Activated naive CD4-positive, alpha-beta T cell treated with anti-CD3 and anti-CD28 coated beads, Interleukin-2, amount 10 ng/mL, durations not matched to agents 7 days and 5 days (primary cell): ENCODE results near the gene EIF5.

Experiments
- CTCF ChIA-PET: fragments of 350-600 bp; sonication (Branson Sonifier 250); formaldehyde crosslinking; loops from one replicate; lab custom pipeline; 2021; ENCODE audit warnings: antibody characterized with exemption; lab: Charles Lee
- DNase-seq: peaks from one replicate; pipeline ENCODE4 v3.0.0-alpha.2; 2020
- H3K27ac Mint-ChIP-seq: one replicate; pipeline ENCODE4 v1.8.0; 2021; ENCODE audit warnings: mild to moderate bottlenecking, moderate library complexity, mixed read lengths
- H3K27me3 Mint-ChIP-seq: one replicate; pipeline ENCODE4 v1.8.0; 2021; ENCODE audit warnings: mild to moderate bottlenecking, mixed read lengths
- H3K36me3 Mint-ChIP-seq: one replicate; pipeline ENCODE4 v1.8.0; 2021; ENCODE audit warnings: mixed read lengths
- H3K4me1 Mint-ChIP-seq: one replicate; pipeline ENCODE4 v1.8.0; 2021; ENCODE audit warnings: mixed read lengths
- H3K4me3 Mint-ChIP-seq: one replicate; pipeline ENCODE4 v1.8.0; 2021; ENCODE audit warnings: mild to moderate bottlenecking, moderate library complexity, mixed read lengths
- H3K9me3 Mint-ChIP-seq: one replicate; pipeline ENCODE4 v1.8.0; 2021; ENCODE audit warnings: mixed read lengths

EIF5 gene

GRCh38 chr14:103337794-103338193 lies 3.8 kb downstream of the EIF5 start:
- Mint-ChIP-seq H3K4me3 (no peak overlapping the region), H3K9me3 (no peaks in the 10 kb centered on the region), H3K4me1 (peaks cover 42% of the 10 kb centered on the region), H3K27me3 (peaks cover 5% of the 10 kb centered on the region), H3K36me3 (peaks cover 78% of the 10 kb centered on the region), H3K27ac (no peak overlapping the region)
- no peak for DNase-seq
- CTCF ChIA-PET, result interaction anchor here (3.0 kb wide), 1 partner anchor 53 kb away, joined by 9 read pairs; no protein-coding TSS in a partner anchor

GRCh38 chr14:103339561-103339960 lies 5.5 kb downstream of the EIF5 start:
- Mint-ChIP-seq H3K36me3 (peaks cover 90% of the 10 kb centered on the region), H3K4me3 (no peak overlapping the region), H3K4me1 (peaks cover 39% of the 10 kb centered on the region), H3K27me3 (no peaks in the 10 kb centered on the region), H3K27ac (no peak overlapping the region), H3K9me3 (no peaks in the 10 kb centered on the region)
- CTCF ChIA-PET, result interaction anchor here (0.8 kb wide), 1 partner anchor 24 kb away, joined by 3 read pairs; no protein-coding TSS in a partner anchor
- no peak for DNase-seq

DNA sequence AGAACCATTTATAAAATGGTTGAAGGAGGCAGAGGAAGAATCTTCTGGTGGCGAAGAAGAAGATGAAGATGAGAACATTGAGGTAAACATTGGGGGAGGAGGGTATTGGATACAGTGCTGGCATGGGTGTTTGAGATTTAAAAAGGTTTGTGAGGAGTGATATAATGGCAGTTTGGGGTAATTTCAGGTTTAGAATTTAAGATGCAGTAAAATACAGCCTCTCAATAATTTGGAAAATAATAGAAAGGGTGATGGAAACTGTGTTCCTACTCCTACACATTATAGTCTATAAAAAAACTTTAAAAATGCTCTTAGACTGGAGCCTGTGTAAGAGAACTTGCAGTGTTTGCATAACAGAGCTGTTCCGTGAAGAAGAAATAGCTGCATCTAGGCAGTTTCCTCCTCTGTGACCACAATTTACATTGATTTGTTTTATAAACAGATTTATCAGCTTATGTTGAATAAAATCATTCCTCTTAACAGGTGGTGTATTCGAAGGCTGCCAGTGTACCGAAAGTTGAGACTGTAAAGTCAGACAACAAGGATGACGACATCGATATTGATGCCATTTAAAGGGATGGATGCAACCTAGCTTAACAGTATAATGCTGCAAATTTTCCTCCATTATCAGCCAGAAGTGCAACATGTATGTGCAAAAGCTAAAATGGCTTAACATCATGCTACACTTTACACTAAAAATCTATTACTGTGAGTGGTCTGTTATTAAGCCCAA lies 6.6 kb downstream of the EIF5 start:
- H3K36me3 Mint-ChIP-seq, result peaks cover 87% of the 10 kb centered on the region
- peak overlapping the region; percentile 4 for H3K27ac Mint-ChIP-seq
- H3K4me3 Mint-ChIP-seq, result no peak overlapping the region
- CTCF ChIA-PET, result interaction anchor here (0.7 to 0.8 kb wide), 2 partner anchors 23 to 53 kb away, joined by 3 read pairs; no protein-coding TSS in a partner anchor
- DNase-seq, result no peak
- peaks cover 35% of the 10 kb centered on the region for H3K4me1 Mint-ChIP-seq
- H3K27me3 Mint-ChIP-seq, result no peaks in the 10 kb centered on the region
- H3K9me3 Mint-ChIP-seq, result no peaks in the 10 kb centered on the region

DNA sequence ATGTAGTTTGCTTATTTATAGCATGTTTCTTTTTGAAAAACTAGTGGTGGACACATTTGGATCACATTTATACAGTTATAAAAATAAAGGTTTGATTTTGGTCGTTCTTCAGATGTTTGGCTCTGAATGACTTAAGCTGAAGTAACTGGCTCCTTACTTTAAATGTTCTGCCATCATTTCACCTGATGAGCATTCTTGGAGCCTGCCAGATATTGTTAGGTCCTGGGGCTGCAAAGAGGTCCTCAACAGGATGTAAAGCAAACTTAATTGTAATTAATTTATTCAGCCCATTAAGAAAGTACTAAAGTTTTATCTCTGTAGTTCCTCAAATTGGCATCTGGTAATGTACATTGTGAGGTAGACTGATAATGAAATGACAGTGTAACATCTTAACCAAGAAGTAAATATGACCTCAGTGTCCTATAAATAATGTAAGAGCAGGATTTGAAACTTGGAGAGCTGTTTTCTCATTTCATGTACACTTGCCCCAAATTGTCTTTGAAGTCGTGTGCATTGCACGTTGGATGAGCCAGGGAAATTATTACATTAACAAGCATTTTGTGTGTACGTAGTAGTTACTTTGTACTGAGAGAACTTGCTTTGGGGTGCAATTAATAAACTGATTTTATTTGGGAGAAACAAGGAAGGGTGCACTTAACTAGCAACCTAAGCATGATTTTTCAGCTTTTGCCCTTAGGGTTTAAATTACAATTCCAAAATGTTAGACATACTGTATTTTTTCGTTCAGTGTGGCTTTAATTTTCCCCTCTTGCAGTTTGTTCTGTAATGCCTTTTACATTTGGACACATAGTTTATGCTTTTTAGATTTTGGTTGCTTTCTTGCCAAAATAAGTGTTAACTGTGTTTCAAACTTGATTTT lies 7.5 kb downstream of the EIF5 start:
- Mint-ChIP-seq H3K36me3 (peaks cover 78% of the 10 kb centered on the region), H3K27me3 (no peaks in the 10 kb centered on the region), H3K9me3 (no peaks in the 10 kb centered on the region), H3K4me1 (peaks cover 26% of the 10 kb centered on the region), H3K4me3 (no peak overlapping the region), H3K27ac (no peak overlapping the region)
- CTCF ChIA-PET, result interaction anchor here (0.7 kb wide), 1 partner anchor 52 kb away, joined by 3 read pairs; no protein-coding TSS in a partner anchor
- no peak for DNase-seq

DNA sequence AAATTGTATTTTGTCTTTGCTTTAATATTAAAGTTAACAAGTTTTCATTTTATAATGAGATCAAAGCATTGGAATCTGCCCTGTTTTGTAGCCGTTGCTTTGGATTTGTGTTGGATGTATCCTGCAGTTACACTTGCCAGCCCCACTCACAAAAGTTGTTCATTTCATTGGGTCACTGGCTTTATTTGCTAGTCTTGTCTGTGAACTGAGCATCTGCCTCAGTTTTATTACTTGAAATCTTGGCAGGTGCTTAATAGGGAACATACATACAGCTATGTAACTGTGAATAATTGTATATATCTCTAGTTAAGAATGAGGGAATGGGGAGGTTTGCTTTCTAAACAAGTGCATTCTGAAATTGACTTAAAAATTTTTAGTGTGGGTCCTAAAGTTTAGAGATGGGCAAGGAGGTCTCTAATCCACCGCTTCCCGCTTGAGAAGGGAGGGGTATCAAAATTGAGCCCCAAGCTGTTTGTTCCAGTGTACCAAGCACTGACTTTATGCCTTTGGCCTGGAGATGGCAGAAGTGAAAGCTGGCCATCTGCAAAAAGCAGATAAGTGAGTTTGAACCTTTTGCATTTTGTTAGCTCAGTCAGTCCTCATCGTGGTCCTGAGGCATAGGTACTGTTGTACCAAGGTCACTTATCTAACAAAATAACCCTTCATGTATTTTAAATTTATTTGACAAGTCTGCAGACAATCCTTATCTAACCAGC lies 9.3 kb downstream of the EIF5 start:
- H3K4me1 Mint-ChIP-seq, result peaks cover 9% of the 10 kb centered on the region
- H3K9me3 Mint-ChIP-seq, result no peaks in the 10 kb centered on the region
- no peak overlapping the region for H3K27ac Mint-ChIP-seq
- no peaks in the 10 kb centered on the region for H3K27me3 Mint-ChIP-seq
- H3K4me3 Mint-ChIP-seq, result no peak overlapping the region
- CTCF ChIA-PET, result interaction anchor here (2.0 kb wide), 1 partner anchor 48 kb away, joined by 10 read pairs; no protein-coding TSS in a partner anchor
- H3K36me3 Mint-ChIP-seq, result peaks cover 60% of the 10 kb centered on the region
- DNase-seq, result no peak

DNA sequence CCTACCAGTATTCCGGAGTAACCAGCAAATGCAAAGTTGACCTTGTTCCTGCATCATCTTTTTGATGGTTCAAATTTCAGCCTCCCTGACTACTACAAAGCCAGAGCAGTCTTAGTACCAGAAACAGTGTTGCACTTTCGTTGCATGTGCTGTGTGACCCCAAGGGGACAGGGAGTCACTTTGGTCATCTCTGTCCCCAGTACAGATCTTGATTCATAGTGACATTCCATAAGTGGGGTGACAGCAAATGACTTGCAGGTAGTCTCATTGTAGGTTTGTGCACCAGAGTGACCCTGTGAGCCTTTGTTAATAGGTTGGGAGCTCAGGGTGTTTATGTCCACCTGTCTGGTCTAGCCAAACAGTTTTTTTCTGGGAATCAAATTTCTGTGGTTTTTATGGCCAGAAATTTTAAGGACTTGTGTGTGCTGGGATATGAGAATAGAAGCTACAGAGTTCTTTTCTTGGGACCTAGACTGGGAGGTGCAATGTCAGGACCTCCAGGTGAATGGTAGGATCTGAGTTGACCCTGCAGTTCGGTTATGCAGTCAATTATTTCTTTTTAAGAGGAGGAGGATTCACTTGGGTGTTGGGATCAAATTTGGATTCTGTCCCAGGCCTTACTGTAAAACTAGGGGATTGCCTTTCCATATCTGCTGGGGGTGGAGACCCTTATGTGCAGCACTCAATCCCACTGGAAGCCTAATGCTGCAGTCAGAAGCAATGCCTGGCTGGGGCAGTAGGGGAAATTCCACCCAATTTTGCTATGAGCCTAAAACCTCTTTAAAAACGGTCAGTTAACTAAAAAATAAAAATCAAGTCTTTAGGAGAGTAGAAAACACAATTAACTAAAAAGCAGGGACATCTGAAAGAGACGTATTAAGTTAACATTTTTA lies 10.1 kb downstream of the EIF5 start:
- H3K27ac Mint-ChIP-seq, result no peak overlapping the region
- peaks cover 52% of the 10 kb centered on the region for H3K36me3 Mint-ChIP-seq
- no peaks in the 10 kb centered on the region for H3K27me3 Mint-ChIP-seq
- no peak for DNase-seq
- CTCF ChIA-PET, result interaction anchor here (2.0 kb wide), 1 partner anchor 47 kb away, joined by 10 read pairs; no protein-coding TSS in a partner anchor
- H3K9me3 Mint-ChIP-seq, result no peaks in the 10 kb centered on the region
- no peak overlapping the region for H3K4me3 Mint-ChIP-seq
- peaks cover 6% of the 10 kb centered on the region for H3K4me1 Mint-ChIP-seq

GRCh38 chr14:103346286-103346685 lies 12.2 kb downstream of the EIF5 start:
- CTCF ChIA-PET, result interaction anchor here (0.7 kb wide), 1 partner anchor 100 kb away, joined by 4 read pairs; no protein-coding TSS in a partner anchor
- Mint-ChIP-seq H3K4me3 (no peak overlapping the region), H3K27ac (no peak overlapping the region)

GRCh38 chr14:103347091-103347815 lies 13.2 kb downstream of the EIF5 start:
- Mint-ChIP-seq H3K4me1 (no peaks in the 10 kb centered on the region), H3K27me3 (peaks cover 12% of the 10 kb centered on the region), H3K36me3 (peaks cover 23% of the 10 kb centered on the region), H3K4me3 (no peak overlapping the region), H3K9me3 (no peaks in the 10 kb centered on the region), H3K27ac (no peak overlapping the region)
- CTCF ChIA-PET, result no interaction called here
- DNase-seq, result no peak

More at GRCh38 chr14:103346286-103346685, 12.2 kb downstream of the EIF5 start:
- Mint-ChIP-seq H3K27me3 (peaks cover 9% of the 10 kb centered on the region), H3K36me3 (peaks cover 32% of the 10 kb centered on the region), H3K4me1 (no peaks in the 10 kb centered on the region), H3K9me3 (no peaks in the 10 kb centered on the region)
- no peak for DNase-seq

DNA sequence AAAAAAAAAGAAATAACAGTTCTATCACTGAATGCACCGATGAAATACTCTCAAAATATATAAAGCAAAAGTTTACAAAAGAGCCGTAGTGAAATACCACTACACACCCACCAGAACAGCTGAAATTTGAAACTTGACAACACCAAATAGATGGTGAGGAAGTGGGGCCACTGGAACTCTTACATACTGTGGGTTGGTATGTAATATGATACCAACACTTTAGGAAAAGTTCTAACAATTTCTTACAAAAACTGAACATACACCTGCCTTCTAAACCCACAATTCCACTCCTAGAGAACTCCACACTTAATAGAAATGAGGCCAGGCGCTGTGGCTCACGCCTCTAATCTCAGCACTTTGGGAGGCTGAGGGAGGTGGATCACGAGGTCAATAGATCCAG lies 14.1 kb downstream of the EIF5 start:
- Mint-ChIP-seq H3K9me3 (no peaks in the 10 kb centered on the region), H3K27ac (no peak overlapping the region), H3K36me3 (peaks cover 17% of the 10 kb centered on the region), H3K4me3 (no peak overlapping the region), H3K4me1 (no peaks in the 10 kb centered on the region), H3K27me3 (peaks cover 19% of the 10 kb centered on the region)
- no peak for DNase-seq
- CTCF ChIA-PET, result no interaction called here

GRCh38 chr14:103349982-103350381 lies 15.9 kb downstream of the EIF5 start:
- no peak for DNase-seq
- Mint-ChIP-seq H3K9me3 (no peaks in the 10 kb centered on the region), H3K4me3 (no peak overlapping the region), H3K4me1 (no peaks in the 10 kb centered on the region), H3K27ac (no peak overlapping the region), H3K27me3 (peaks cover 27% of the 10 kb centered on the region), H3K36me3 (peaks cover under 1% of the 10 kb centered on the region)
- CTCF ChIA-PET, result no interaction called here

DNA sequence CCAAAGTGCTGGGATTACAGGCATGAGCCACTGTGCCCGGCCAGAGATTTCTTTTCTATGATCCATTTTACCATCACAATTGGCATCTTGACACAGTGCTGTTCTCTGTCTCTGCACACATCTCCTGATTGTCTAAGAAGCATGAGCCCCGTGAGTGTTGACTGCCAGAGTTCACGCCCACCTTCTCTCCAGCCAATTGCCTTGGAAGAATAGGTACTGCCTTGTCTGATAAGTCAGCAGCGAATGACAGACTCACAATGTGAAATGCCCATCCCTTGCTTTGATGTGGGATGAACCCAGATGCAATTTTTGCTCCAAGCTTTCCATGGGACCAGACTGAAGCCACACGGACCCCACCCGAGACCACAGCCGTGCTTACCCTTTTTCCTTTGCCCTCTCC lies 19.3 kb downstream of the EIF5 start:
- H3K36me3 Mint-ChIP-seq, result no peaks in the 10 kb centered on the region
- H3K27ac Mint-ChIP-seq, result no peak overlapping the region
- H3K4me3 Mint-ChIP-seq, result no peak overlapping the region
- no peaks in the 10 kb centered on the region for H3K9me3 Mint-ChIP-seq
- no peak for DNase-seq
- H3K4me1 Mint-ChIP-seq, result peaks cover 7% of the 10 kb centered on the region
- CTCF ChIA-PET, result interaction anchor here (1.6 to 2.0 kb wide), 2 partner anchors 18 to 37 kb away, joined by 3 to 6 read pairs; no protein-coding TSS in a partner anchor
- H3K27me3 Mint-ChIP-seq, result peaks cover 36% of the 10 kb centered on the region

DNA sequence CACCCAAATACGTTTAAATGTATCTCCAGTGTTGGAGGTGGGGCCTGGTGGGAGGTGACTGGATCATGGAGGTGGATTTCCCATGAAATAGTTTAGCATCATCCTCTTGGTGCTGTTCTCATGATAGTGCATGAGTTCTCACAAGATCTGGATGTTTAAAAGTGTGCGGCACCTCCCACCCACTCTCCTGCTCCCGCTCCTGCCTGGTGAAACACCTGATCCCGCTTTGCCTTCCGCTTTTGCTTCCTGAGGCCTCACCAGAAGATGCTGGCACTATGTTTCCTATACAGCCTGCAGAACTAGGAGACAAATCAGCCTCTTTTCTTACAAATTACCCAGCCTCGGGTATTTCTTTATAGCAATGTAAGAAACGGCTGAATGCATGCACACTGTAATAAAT lies 20.1 kb downstream of the EIF5 start:
- no peak overlapping the region for H3K27ac Mint-ChIP-seq
- H3K4me3 Mint-ChIP-seq, result no peak overlapping the region
- H3K36me3 Mint-ChIP-seq, result no peaks in the 10 kb centered on the region
- peaks cover 36% of the 10 kb centered on the region for H3K27me3 Mint-ChIP-seq
- CTCF ChIA-PET, result interaction anchor here (0.6 to 2.0 kb wide), 4 partner anchors 9 to 276 kb away, joined by 3 to 6 read pairs (median 4); partner anchors contain the start of gene EIF5
- H3K9me3 Mint-ChIP-seq, result no peaks in the 10 kb centered on the region
- no peak for DNase-seq
- H3K4me1 Mint-ChIP-seq, result peaks cover 7% of the 10 kb centered on the region
